HG03159 (cell line): Measurements from ENCODE around the gene IQCE.
"Not testable (repeated sequence)": the region's sequence is repeated elsewhere in the genome, so short reads cannot be mapped to it uniquely, and the experiment has no call there.

ENCODE experiments used
- ATAC-seq: cut with Tn5 transposase; IDR thresholded peaks from one replicate; pipeline ENCODE4 v1.9.1; 2021; ENCODE audit warnings: mild to moderate bottlenecking, moderate library complexity; ENCODE audit not compliant: unreplicated experiment

IQCE gene

GRCh38 chr7:2532199-2532772, 26.5 kb upstream of the IQCE start:
- not testable (repeated sequence) for ATAC-seq

- ATAC-seq = not testable (repeated sequence)
Measured at GRCh38 chr7:2532816-2533215, 26.0 kb upstream of the IQCE start.

- ATAC-seq = not testable (repeated sequence)
Measured at GRCh38 chr7:2533566-2533965, 25.2 kb upstream of the IQCE start.

GRCh38 chr7:2534214-2534613, 24.6 kb upstream of the IQCE start:
- not testable (repeated sequence) for ATAC-seq

GRCh38 chr7:2535872-2536627, 22.7 kb upstream of the IQCE start:
- not testable (repeated sequence) for ATAC-seq

GRCh38 chr7:2537981-2538851, 20.6 kb upstream of the IQCE start:
- ATAC-seq = no peak

GRCh38 chr7:2539031-2539911, 19.5 kb upstream of the IQCE start:
- no peak for ATAC-seq

- ATAC-seq = no peak
Measured at GRCh38 chr7:2540133-2540532, 18.6 kb upstream of the IQCE start.

GRCh38 chr7:2540641-2541051, 18.1 kb upstream of the IQCE start:
- ATAC-seq = no peak

- no peak for ATAC-seq
Measured at GRCh38 chr7:2541291-2542010, 17.3 kb upstream of the IQCE start.

GRCh38 chr7:2542011-2542915, 16.5 kb upstream of the IQCE start:
- no peak for ATAC-seq

- ATAC-seq = no peak
Measured at GRCh38 chr7:2542916-2543871, 15.6 kb upstream of the IQCE start.

GRCh38 chr7:2544541-2545188, 14.1 kb upstream of the IQCE start:
- no peak for ATAC-seq

GRCh38 chr7:2545746-2546425, 12.9 kb upstream of the IQCE start:
- ATAC-seq = no peak

- no peak for ATAC-seq
Measured at GRCh38 chr7:2546776-2547586, 11.8 kb upstream of the IQCE start.

GRCh38 chr7:2551418-2551817, 7.4 kb upstream of the IQCE start:
- ATAC-seq = no peak
